HG03097 (cell line): ENCODE results near the gene EME2.
A peak's percentile ranks its signal among the peaks of the same experiment; 100 is the strongest.

ENCODE experiments used
- ATAC-seq: cut with Tn5 transposase; IDR thresholded peaks from one replicate; pipeline ENCODE4 v1.9.1; 2021; ENCODE audit not compliant: unreplicated experiment, low FRiP score

The EME2 gene

GRCh38 chr16:1765826-1766225 lies 6.8 kb upstream of the EME2 start:
- no peak for ATAC-seq

GRCh38 chr16:1766231-1766630 lies 6.4 kb upstream of the EME2 start:
- ATAC-seq = no peak

GRCh38 chr16:1766701-1767100 lies 5.9 kb upstream of the EME2 start:
- ATAC-seq = no peak

GRCh38 chr16:1767116-1767994 lies 5.3 kb upstream of the EME2 start:
- no peak for ATAC-seq

GRCh38 chr16:1768061-1768766 lies 4.4 kb upstream of the EME2 start:
- ATAC-seq = no peak

- no peak for ATAC-seq
Measured at GRCh38 chr16:1768767-1769401, 3.7 kb upstream of the EME2 start.

GRCh38 chr16:1769402-1770300 lies 3.0 kb upstream of the EME2 start:
- no peak for ATAC-seq

GRCh38 chr16:1770328-1771187 lies 2.1 kb upstream of the EME2 start:
- no peak for ATAC-seq

GRCh38 chr16:1771188-1771863 lies 1.3 kb upstream of the EME2 start, which contains the start of gene NME3:
Gene NME3 (minus strand): TSS chr16:1771543. CDS start chr16:1771534, 9 bp downstream.
- ATAC-seq = no peak

GRCh38 chr16:1771864-1772361 lies 697 bp upstream of the EME2 start:
- no peak for ATAC-seq

- ATAC-seq = peak; percentile 46
Measured at GRCh38 chr16:1772908-1773702, 495 bp downstream of the EME2 start, which contains the start of gene MRPS34. Gene MRPS34 (minus strand): TSS chr16:1773134. CDS start chr16:1773119, 15 bp downstream.

GRCh38 chr16:1773703-1774447 lies 1.3 kb downstream of the EME2 start:
- ATAC-seq = peak; percentile 15

- ATAC-seq = no peak
Measured at GRCh38 chr16:1774448-1774780, 1.8 kb downstream of the EME2 start.

- ATAC-seq = no peak
Measured at GRCh38 chr16:1775006-1775845, 2.6 kb downstream of the EME2 start.

GRCh38 chr16:1775846-1776671 lies 3.4 kb downstream of the EME2 start:
- no peak for ATAC-seq

GRCh38 chr16:1776672-1776955 lies 4.0 kb downstream of the EME2 start:
- ATAC-seq = no peak
